Suppressor macrophage (primary cell): ENCODE results near the gene FOXJ2.
"Not testable (repeated sequence)": the region's sequence is repeated elsewhere in the genome, so short reads cannot be mapped to it uniquely, and the experiment has no call there.

Experiments
- DNase-seq, 4 experiments: peaks; one replicate each; pipeline ENCODE4 v3.0.0-alpha.2; 2020 to 2022
- total RNA-seq, 17 experiments: gene quantifications; one replicate each; lab custom pipeline; 2026; ENCODE audit warnings: mixed read lengths in 6 of 17, inconsistent platforms in 3 of 17; lab: John Stamatoyannopoulos, UW

Gene FOXJ2
- total RNA-seq, result 3.6 to 42.3 (median 13.5) reads per million in 17 experiments

DNA sequence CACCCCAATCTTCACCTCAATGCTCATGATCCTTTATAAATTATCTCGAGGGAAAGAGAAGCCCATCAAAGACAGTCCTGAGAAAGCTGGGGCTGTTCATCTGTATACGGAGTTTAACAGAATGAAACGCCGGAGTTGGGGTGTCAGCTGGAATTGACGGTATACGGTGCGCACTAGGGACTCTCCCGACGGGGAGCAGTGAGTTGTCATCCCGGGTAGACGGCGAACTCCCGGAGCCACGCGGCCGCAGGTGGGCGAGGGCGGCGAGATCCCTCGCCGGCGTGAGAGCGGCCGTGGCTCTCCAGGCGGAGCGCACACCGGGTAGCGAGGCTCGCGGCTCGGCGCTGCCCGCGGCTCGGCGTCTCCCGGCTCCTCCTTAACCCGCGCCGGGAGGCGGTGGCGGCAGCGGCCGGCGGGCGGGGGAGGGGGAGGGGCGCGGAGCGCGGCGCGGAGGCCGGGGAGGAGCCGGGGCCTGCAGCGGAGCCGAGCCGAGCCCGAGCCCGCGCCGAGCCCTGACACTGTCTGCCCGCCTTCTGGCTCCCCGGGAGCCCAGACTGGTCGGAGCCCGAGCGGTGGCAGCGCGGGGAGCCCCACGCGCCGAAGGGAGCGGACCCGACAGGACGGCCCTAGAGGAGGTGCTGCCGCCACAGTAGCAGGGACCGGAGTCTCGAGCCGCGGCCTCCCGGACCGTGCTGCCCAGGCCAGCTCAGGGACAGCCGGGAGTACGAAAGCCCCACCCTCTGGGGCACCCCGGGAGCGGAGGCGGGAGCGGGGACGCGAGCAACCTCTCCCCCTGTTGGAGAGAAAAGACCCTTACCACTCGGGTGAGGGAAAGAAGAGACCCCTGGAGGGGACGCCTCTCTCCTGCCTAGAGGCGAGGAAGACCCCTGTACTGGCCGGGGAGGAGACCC, at the start of gene FOXJ2:
Gene FOXJ2 (plus strand): TSS at position 475 of the 911 bp plus-strand sequence. CDS start 7,117 bp downstream, outside the sequence.
- peak; percentile 82 to 93 (median 88) for DNase-seq

DNA sequence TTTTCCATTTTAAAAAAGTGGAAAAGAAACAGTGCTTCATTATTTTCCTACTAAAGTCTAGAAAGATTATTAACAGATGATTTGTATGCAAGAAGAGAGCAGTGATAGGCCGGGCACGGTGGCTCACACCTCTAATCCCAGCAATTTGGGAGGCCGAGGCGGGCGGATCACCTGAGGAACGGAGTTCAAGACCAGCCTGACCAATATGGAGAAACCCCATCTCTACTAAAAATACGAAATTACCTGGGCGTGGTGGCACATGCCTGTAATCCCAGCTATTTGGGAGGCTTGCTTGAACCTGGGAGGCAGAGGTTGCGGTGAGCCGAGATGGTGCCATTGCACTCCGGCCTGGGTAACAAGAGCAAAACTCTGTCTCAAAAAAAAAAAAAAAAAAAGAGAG, 49.5 kb upstream of the FOXJ2 start:
- DNase-seq, result not testable (repeated sequence)

DNA sequence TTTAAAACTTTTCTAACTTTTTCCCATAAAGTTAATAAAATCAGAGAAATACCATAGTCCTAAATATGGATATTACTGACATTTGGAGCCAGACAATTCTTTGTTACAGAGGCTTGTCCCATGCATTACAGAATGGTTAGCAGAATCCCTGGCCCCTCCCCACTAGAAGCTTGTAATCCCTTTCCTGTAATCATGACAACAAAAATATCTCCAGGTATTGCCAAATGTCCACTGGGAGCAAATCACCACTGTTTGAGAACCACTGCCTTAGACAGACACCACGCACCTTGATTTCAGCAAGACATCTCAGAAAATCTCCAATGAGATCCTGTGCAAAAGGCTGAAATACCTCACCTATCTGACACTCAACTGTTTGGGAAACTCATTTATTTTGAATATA, 49.1 kb upstream of the FOXJ2 start:
- DNase-seq, result not testable (repeated sequence)

DNA sequence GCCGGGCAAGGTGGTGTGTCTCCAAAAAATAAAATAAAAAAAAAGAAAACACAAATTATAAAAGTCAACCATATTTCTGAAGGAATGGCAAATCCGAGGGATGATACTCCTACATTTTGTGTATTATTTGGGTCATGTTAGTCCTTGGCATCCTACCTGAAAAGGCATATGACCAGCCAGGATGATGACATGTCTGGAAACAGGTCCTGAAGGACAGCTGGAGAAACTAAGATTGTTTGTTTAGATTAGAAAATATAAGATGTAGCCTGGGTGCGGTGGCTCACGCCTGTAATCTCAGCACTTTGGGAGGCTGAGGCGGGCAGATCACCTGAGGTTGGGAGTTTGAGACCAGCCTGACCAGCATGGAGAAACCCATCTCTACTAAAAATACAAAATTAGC, 47.6 kb upstream of the FOXJ2 start:
- no peak for DNase-seq

DNA sequence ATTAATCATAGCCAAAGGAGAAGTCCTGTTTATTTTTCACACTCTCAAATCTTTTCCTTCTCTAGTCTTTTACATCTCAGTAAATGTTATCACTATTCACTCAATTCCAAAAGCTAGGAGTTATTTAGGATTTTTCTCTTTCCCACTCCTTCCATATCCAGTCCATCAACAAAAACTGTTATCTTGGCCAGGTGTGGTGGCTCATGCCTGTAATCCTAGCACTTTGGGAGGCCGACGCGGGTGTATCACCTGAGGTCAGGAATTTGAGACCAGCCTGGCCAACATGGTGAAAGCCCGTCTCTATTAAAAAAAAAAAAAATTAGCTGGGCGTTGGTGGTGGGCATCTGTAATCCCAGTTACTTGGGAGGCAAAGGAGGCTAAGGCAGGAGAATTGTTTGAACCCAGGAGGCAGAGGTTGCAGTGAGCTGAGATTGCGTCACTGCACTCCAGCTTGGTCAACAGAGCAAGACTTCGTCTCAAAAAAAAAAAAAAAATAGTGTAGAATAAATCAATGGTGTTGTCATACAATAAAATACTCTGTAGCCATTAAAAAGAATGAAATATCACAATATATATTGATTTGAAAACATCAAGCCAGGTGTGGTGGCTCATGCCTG, 46.6 kb upstream of the FOXJ2 start:
- DNase-seq, result no peak

DNA sequence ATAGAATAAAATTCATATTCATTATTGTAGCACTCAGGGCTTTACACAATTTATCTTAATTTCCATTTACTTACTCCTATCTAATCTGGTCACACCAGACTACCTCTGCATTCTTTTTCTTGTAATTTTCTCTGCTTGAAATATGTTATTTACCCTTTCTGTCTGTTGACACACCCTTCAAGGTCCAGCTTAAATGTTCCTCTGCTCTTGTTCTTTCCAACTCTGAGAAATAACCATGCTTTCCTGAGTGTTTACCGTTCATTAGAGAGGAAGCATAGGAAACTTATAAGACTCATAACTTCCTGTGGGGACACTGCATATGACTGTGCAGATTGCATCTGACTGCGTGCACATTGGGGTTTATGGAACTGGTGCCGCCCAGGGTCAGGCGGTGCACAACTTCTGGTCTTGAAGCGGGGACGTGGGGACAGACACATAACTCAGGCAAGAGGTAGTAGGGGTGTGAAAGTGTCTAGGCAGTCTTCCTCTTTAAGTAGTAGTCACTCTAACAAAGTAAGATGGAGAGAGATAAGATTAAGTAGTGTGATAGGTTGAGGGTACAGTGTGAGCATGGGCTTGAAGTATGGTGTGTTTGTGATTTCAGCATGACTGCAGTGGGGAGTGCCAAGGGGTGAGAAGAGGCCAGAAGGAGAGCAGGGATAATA, 42.6 kb upstream of the FOXJ2 start:
- peak; percentile 90 to 96 (median 93) for DNase-seq

DNA sequence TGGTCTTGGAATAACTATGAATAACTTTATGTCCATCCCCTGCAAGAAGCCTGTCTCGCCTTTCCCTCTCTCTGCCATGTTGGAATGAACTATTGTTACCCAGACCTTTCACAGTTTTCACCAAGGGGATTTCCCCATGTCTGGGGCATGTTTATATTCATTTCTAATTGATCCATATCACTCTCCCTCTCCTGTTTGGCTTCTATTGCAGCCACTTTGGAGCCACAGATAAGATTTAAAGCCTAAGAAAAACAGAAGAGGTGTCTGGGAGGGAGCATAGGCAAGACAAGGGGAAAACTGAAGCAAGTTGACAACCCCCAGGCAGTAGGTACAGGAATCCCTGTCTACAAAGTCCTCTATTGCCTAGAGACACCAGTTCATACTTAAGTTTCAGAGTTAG, 41.0 kb upstream of the FOXJ2 start:
- DNase-seq, result no peak

DNA sequence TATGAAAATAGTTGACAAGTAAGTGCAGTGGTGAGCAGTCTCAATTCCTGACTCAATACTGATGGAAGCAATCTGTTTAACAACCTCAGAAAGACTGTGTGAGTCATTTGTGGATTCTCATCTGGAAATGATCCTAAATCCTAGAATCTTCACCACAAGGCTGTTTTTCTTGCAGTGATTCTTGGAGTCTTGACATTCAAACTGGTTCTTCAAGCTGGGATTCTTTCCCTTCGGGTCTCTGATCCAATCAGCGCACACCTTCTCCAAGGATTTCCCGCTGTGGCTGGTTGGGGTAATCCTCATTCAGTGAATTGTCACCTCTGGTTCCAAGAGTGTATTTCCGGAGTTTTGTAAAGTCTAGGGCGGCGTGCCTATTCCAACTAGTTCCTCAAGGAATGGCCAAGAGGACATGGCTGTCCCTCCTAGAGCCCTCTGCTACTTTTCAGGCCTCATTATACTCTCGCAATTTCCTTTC, 37.7 kb upstream of the FOXJ2 start:
- DNase-seq, result peak in 1 of 4 experiments; percentile 27

DNA sequence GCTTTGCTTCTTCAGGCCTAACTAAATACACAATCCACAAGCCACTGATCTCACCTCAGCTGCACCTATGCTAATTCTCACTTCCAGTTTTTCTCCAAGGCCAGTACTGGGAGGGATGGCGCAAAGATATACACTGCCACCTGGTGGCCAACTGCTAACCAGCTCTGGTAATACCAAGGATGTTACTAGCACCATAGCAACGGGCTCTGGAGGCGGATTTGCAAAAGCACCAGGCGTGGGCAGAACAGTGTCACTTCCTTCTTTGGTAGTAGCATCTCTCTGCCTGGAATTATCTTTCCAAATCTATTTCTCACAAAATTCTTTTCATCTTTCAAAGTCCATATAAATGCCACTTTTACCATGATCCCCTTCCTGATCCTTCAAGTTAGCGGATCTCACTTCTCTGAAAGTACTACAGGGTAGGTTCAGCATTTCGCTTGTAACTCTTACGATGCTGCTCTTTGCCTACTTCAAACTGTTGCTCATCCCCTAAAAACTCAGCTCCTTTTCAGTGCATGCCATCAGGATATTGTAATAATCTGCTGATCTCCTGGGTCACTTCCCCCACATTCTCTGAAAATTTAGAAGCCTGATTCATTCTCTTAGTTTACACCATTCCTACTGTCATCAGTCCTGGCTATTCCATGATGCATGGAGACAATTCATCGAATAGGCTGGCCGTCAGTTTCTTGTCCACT, 37.1 kb upstream of the FOXJ2 start:
- peak; percentile 94 to 97 (median 96) for DNase-seq

DNA sequence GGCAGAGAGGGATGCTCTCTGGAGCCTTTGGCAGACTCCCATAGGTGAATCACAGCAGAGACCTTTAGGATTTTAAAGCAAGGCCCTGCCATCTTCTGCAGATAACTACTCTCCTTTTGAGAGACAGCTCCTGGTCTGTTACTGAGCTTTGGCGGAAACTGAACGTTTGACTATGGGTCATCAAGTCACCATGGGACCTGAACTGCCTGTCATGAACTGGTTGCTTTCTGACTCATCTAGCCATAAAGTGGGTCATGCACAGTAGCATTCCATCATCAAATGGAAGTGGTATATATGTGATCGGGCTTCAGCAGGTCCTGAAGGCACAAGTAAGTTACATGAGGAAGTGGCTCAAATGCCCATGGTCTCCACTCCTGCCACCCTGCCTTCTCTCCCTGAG, 31.7 kb upstream of the FOXJ2 start:
- DNase-seq, result peak in 1 of 4 experiments; percentile 14

DNA sequence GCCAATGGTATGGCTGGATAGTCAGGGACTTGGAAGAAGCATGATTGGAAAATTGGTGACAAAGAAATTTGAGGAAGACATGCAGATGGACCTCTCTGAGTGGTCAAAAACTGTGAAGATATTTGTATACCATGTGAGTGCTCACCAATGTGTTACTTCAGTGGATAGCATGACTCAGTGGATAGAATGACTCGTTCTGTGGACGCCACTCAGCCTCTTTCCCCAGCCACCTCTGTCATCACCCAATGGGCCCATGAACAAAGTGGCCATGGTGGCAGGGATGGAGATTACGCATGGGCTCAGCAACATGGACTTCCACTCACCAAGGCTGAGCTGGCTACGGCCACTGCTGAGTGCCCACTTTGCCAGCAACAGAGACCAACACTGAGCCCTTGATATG, 31.0 kb upstream of the FOXJ2 start:
- DNase-seq, result peak in 2 of 4 experiments; percentile 8 to 52

DNA sequence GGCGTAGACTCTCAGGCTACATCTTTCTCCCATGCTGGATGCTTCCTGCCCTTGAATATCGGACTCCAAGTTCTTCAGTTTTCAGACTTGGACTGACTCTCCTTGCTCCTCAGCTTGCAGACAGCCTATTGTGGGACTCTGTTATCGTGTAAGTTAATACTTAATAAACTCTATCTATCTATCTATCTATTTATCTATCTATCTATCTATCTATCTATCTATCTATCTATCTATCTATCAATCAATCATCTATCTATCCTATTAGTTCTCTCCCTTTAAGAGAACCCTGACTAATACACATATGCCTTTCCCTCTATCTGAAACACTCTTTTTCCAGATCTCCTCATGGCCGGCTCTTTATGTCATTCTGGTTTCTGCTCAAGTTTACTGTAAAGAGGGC, 27.6 kb upstream of the FOXJ2 start:
- DNase-seq, result not testable (repeated sequence)

DNA sequence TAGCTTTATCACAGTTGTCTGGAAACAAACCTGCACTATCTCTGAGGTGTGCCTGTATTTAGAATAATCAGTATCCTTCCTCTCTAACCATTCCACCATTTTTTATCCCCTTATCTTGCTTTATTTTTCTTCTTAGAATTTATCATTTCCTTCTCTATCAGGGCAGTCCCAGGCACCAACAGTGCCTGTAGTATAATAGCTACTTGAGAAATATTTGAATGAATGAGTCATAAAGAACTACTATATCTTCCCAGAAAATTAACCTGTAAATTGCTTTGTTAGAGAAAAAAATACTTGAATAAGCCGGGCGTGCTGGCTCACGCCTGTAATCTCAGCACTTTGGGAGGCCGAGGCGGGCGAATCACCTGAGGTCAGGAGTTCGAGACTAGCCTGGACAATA, 21.2 kb upstream of the FOXJ2 start:
- DNase-seq, result no peak

DNA sequence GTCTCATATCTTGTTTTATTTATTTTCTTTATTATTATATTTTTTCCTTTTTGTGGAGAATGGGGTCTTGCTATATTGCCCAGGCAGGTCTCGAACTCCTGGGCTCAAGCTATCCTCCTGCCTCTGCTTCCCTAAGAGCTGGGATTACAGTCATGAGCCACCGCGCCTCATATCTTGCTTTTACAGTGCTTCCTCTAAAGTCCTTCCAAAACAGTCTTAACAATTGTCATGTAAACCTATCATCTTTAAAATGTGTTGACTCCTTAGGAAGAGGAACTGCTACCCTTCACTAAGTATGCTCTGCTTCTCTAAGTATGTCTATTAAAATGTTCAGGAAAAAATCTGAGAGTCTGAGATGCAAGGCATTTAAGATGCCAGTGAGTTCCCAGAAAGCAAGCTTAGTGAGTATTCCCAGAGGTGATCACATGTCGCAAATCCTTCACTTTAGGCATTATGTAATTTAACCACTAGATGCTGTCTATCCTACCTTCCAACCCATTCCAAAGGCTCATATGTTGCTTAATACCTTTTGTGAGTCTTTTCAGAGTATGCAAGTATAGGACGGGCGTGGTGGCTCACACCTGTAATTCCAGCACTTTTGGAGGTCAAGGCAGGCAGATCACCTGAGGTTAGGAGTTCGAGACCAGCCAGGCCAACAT, 19.7 kb upstream of the FOXJ2 start:
- no peak for DNase-seq

DNA sequence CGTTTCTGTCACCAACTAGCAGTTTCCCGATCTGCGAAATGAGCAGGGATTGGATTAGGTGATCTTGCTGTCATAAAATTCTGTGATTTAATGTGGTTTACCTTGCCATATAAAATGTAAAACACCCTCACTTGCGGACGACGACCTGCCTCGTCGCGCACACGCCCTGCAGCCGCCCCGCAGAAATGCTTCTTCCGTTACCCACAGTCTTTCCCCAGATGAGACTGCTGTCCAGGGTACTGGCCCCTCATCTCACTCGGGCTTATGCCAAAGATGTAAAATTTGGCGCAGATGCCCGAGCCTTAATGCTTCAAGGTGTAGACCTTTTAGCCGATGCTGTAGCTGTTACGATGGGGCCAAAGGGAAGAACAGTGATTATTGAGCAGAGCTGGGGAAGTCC, 17.7 kb upstream of the FOXJ2 start:
- no peak for DNase-seq

DNA sequence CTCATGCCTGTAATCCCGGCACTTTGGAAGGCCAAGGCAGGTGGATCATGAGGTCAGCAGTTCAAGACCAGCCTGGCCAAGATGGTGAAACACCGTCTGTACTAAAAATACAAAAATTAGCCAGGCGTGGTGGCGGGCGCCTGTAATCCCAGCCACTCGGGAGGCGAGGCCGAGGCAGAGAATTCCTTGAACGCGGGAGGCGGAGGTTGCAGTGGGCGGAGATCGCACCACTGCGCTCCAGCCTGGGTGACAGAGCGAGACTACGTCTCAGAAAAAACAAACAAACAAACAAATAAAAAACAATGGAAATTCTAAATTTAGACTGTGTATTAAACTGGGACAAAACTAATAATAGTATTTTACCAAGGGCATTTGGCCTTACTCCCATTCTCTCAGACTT, 14.3 kb upstream of the FOXJ2 start:
- DNase-seq, result not testable (repeated sequence)

DNA sequence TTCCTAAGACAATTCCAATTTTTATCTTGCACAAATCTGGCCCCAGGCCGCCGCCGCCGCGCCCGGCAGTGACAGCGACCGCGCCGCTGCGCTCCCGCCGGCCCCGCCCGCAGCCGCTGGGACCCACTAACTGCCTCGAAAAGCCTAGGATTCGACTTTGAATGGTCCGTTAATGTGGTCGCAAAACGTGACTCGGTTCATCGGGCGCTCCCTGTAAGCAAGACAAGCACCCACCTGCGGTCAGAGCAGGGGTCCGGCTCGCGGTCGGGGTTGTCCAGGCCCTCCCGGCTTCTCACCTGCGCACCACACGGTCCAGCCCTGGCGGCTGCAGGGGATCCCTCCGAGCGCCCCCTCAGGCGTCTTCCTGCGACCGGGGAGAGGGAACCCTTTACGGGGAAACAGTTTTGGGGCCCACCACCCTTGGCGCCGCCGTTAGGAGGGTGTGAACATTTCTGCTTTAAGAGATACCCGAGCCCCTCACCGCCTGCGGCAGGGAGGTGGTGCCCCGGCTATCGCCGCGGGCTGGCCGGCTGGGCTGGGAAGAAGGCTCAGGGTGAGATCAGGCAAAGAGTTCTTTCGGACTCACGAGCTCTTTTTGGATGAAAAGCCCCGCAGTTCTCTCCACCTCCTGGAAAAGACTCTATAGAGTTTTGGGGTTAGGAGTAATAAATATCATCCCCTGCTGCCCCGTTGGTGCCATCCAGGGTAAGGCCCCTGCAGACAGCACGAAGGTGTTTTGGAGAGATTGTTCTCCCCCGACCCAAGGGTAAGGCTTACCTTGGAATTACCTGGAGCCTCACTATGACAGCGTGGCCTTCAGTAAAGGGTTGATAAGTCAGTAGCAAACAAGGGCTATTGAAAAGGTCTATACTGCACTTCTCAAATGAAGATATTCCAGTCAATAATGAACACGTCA, 13.6 kb upstream of the FOXJ2 start:
- peak in 1 of 4 experiments; percentile 22 for DNase-seq

DNA sequence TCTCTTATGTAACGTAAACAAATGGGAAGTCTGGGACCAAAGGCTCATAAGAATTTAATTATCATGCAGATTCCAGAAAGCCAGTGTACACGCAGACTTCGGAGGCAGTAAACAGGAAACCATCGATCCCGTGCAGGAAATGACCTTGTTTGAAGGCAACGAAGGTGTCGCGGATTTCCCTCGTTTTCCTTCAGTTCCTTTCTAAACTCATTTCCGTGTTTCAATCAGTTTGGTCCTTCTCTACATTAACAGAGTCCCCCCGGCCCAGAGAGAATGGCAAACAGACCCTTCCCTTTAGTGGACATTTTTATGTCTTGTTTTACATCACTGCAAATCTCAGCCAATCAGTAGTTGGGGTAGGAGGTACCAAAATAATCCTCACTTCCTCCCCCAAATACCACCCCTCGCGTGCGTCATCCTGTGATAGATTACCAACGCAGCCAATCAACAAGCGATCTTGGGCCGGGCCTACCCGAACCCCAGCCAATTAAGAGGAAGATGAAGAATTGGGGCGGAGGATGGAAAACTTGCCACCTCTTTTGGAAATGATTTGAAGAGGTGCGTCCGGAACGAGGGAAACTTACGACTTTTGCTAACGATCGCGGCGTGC, 6.1 kb upstream of the FOXJ2 start:
- DNase-seq, result peak; percentile 96 to 99 (median 98)

DNA sequence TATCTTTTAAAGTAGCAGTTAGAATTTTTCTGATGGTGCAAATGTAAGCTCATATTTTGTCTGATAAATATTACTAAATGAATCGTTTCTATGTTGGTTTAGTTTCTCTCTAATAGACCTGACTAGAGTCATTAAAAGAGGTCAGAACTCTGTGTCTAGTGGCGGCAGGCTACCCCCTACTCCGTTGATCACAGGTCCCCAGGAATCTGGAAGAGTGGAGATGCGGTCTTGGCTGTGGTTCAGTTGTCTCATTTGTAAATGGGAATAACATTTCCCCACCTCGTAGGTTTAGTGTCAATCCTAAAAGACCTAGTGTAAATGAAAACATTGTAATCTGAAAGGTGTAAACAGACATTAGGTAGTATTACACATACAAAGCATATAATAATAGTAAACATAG, 4.7 kb upstream of the FOXJ2 start:
- no peak for DNase-seq

DNA sequence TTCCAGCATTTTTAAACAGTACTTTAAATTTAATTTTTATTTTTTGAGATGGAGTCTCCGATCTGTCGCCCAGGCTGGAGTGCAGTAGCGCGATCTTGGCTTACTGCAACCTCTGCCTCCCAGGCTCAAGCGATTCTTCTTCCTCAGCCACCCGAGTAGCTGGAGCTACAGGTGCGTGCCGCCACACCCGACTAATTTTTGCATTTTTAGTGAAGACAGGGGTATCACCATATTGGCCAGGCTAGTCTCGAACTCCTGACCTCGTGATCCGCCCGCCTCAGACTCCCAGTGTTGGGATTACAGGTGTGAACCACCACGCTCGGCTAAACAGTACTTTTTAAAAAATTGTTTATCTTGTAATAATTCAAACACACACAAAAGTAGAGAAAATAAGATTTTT, 4.2 kb upstream of the FOXJ2 start:
- DNase-seq, result no peak
